Measurements from ENCODE around the gene MAGEF1. TPM values are rescaled to one million over a fixed set of nuclear protein-coding genes. Genes with fewer than 3 reads are reported as not detected.

Gene MAGEF1
- total RNA-seq, 1 donor from 2014 or later = 56.3 TPM

DNA sequence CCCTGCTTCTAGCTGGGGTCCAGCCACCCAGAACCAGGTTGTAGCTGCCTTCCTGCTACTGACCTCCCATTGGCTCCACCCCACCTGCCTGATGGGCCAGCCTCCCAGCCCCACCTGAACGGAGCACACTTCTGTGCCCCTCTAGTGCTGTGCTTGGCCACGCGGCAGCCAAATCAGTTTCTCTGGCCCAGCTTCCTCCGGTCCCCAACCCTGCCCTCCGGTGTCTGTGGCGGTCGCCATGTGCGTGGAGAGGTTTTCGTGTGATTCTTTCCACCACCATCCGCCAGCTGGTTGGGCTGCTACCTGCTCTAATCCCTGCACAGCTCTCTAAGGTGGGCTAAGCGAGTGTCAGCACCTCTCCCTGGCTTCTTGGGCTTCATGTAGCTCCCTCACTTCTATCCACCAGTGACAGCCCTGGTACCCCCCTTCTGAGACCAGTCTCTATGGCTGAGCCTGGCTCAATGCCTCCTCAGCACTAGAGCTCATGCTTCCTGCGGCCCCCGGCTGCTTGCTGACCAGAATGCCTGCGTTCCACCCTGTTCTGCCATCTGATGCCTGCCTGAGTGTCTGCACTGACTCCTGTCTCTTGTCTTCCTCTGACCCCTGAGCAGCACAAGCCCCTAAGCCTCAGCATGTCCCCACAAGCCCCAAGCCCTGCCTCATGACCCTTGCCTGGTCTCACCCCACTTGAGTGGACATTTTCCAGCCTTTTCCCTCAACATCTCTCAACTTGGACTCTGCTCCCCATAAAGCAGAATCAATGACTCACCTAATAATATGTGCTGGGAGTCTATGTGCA is 23.2 kb upstream of the MAGEF1 start:
- peaks cover 3% of the 10 kb centered on the region for H3K4me1 Mint-ChIP-seq (ENCODE audit: low read depth, unreplicated experiment)
- DNase-seq = no peak

DNA sequence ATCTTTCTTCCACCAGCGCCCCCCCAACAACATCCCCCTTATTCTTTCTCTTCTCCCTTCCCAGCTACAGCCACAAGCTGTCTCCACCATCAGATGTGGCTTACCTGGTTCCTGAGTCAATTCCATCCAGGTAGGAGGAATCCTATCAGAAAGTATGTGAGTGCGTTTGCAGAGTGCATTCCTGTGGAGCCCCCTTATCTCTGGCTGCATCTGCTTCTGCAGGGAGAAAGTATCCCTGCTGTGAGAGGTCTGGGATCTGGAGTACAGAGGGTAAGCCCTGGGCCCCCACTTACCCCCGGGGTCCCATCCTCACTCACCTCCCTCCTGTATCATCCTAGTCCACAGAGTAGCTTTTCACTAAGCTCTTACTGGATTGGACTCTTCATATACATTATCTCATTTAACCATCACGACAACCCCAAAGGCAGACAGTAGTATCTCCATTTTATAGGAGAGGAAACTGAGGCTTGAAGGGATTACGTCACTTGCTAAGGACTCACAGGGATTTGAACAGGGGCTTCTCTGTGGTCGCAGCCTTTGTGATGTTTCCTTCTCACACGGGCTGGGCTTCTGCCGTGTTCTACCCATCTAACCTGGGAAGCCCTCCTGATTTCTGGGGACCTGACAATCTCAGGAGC is 22.2 kb upstream of the MAGEF1 start:
- no peak overlapping the region for H3K27ac Mint-ChIP-seq (ENCODE audit: unreplicated experiment)
- DNase-seq = no peak
- no peaks in the 10 kb centered on the region for H3K9me3 Mint-ChIP-seq (ENCODE audit: unreplicated experiment)
- H3K27me3 Mint-ChIP-seq (ENCODE audit: unreplicated experiment) = peaks cover 4% of the 10 kb centered on the region
- TF ChIP-seq, protein P1, sequence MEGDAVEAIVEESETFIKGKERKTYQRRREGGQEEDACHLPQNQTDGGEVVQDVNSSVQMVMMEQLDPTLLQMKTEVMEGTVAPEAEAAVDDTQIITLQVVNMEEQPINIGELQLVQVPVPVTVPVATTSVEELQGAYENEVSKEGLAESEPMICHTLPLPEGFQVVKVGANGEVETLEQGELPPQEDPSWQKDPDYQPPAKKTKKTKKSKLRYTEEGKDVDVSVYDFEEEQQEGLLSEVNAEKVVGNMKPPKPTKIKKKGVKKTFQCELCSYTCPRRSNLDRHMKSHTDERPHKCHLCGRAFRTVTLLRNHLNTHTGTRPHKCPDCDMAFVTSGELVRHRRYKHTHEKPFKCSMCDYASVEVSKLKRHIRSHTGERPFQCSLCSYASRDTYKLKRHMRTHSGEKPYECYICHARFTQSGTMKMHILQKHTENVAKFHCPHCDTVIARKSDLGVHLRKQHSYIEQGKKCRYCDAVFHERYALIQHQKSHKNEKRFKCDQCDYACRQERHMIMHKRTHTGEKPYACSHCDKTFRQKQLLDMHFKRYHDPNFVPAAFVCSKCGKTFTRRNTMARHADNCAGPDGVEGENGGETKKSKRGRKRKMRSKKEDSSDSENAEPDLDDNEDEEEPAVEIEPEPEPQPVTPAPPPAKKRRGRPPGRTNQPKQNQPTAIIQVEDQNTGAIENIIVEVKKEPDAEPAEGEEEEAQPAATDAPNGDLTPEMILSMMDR (IDR thresholded peaks at IDR 0.05; ENCODE audit: partially characterized antibody, unreplicated experiment) = no peak
- H3K4me3 Mint-ChIP-seq (ENCODE audit: unreplicated experiment) = no peak overlapping the region
- H3K36me3 Mint-ChIP-seq (ENCODE audit: unreplicated experiment) = no peaks in the 10 kb centered on the region
- H3K4me1 Mint-ChIP-seq (ENCODE audit: low read depth, unreplicated experiment) = peaks cover 3% of the 10 kb centered on the region

More for the DNA sequence above, 23.2 kb upstream of the MAGEF1 start:
- Mint-ChIP-seq H3K4me3 (ENCODE audit: unreplicated experiment) (no peak overlapping the region), H3K27me3 (ENCODE audit: unreplicated experiment) (peaks cover 4% of the 10 kb centered on the region), H3K9me3 (ENCODE audit: unreplicated experiment) (peaks cover 3% of the 10 kb centered on the region), H3K27ac (ENCODE audit: unreplicated experiment) (no peak overlapping the region), H3K36me3 (ENCODE audit: unreplicated experiment) (no peaks in the 10 kb centered on the region)
- TF ChIP-seq, protein P1 (IDR thresholded peaks at IDR 0.05; ENCODE audit: partially characterized antibody, unreplicated experiment) = no peak

DNA sequence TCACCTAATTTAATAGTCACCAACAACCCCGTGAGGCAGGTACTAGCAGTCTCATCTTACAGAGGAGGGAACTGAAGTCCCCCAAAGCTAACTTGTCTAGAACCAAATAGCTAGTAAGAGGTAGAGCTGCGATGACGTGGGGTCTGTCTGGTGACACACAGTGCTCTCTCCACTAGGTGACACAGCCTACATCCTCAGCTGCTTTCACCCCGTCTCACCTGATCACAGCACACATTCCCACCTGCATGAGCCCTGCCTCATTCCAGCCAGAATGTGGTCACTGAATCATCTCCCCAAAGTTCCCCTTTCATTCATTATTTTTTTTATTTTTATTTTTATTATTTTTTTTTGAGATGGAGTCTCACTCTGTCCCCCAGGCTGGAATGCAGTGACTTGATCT is 21.3 kb upstream of the MAGEF1 start:
- Mint-ChIP-seq H3K27ac (ENCODE audit: unreplicated experiment) (no peak overlapping the region), H3K9me3 (ENCODE audit: unreplicated experiment) (no peaks in the 10 kb centered on the region), H3K27me3 (ENCODE audit: unreplicated experiment) (peaks cover 4% of the 10 kb centered on the region), H3K4me3 (ENCODE audit: unreplicated experiment) (no peak overlapping the region), H3K36me3 (ENCODE audit: unreplicated experiment) (no peaks in the 10 kb centered on the region), H3K4me1 (ENCODE audit: low read depth, unreplicated experiment) (peaks cover 3% of the 10 kb centered on the region)
- TF ChIP-seq, protein P1 (IDR thresholded peaks at IDR 0.05; ENCODE audit: partially characterized antibody, unreplicated experiment) = no peak
- DNase-seq = no peak

DNA sequence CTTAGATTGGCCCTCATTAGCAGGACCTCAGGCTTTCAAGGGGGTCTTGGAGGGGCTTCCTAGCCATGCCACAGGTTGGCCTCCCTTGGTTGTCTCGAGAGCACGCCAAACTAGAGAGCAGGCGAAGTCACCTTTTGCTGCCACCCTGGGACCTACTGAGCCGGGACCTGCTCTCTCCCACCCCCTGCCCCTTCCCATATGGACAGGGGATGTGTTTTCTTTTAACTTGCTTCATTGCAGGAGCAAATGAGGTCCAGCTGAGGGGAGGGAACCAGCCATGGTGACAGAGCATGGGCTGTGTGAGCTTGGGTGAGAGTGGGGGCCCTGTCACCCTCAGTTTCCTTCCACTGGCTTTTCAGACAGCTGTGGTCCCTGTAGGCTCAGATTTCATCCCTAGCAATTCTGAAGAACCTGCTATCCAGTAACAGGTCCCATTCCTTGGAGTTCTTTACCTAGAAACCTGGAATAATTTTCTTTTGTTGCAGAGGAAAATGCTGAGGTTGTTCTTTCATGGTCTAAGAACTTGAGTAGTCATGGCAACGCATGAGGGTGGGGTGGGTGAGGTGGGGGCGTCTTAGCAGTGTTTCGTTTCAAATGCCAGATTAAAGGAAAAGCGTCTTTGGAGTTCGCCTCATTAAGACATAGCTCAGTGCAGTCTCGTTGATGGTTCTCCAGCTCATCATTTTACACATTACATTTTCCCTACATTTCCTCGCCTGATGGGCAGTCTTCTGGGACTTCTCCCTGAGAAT is 20.1 kb upstream of the MAGEF1 start:
- no peak overlapping the region for H3K4me3 Mint-ChIP-seq (ENCODE audit: unreplicated experiment)
- H3K27me3 Mint-ChIP-seq (ENCODE audit: unreplicated experiment) = peaks cover 4% of the 10 kb centered on the region
- TF ChIP-seq, protein P1 (IDR thresholded peaks at IDR 0.05; ENCODE audit: partially characterized antibody, unreplicated experiment) = no peak
- DNase-seq = no peak
- H3K27ac Mint-ChIP-seq (ENCODE audit: unreplicated experiment) = no peak overlapping the region
- peaks cover 8% of the 10 kb centered on the region for H3K4me1 Mint-ChIP-seq (ENCODE audit: low read depth, unreplicated experiment)
- H3K36me3 Mint-ChIP-seq (ENCODE audit: unreplicated experiment) = no peaks in the 10 kb centered on the region
- no peaks in the 10 kb centered on the region for H3K9me3 Mint-ChIP-seq (ENCODE audit: unreplicated experiment)

All from glutamatergic neuron (in vitro differentiated cells).